BJ (cell line): Measurements from ENCODE around the gene STAP1. TPM values are rescaled to one million over a fixed set of nuclear protein-coding genes. Genes with fewer than 3 reads are reported as not detected.

Experiments
- CTCF ChIA-PET: fragments of 350-600 bp; formaldehyde crosslinking; extraction: SDS; loops from one replicate; lab custom pipeline; 2021; ENCODE audit warnings: antibody characterized with exemption, inconsistent platforms; lab: Yijun Ruan, JAX
- POLR2A ChIA-PET: fragments of 300-600 bp; sonication (Branson Sonifier 250); formaldehyde crosslinking; extraction: SDS; loops from one replicate; lab custom pipeline; 2021; ENCODE audit warnings: antibody characterized with exemption; lab: Charles Lee
- DNase-seq: peaks from one replicate; pipeline ENCODE4 v3.0.0-alpha.2; 2011; ENCODE audit warnings: low read depth
- H3K27me3 ChIP-seq: 2 replicates; pipeline ENCODE4 v1.6.0; 2011; ENCODE audit warnings: low read length; ENCODE audit not compliant: control insufficient read depth, insufficient read depth
- H3K36me3 ChIP-seq: 2 replicates; pipeline ENCODE4 v1.5.1; 2011; ENCODE audit warnings: low read length; ENCODE audit not compliant: control insufficient read depth, insufficient read depth
- H3K4me3 ChIP-seq: 2 replicates; pipeline ENCODE4 v1.5.1; 2011; ENCODE audit warnings: low read depth, mild to moderate bottlenecking, control low read depth, low read length
- CTCF ChIP-seq: IDR thresholded peaks from 2 replicates; pipeline ENCODE4 v1.5.1; 2011; ENCODE audit warnings: low read depth, mild to moderate bottlenecking, control low read depth, inconsistent platforms, low read length, moderate library complexity; ENCODE audit not compliant: insufficient read depth
- polyA plus RNA-seq: library from polyadenylated mRNA; depleted of rRNA; stranded (reverse); fragments of >200 nt; gene quantifications from 2 replicates; pipeline ENCODE4 v1.2.3, GENCODE V29; 2011

STAP1 gene
- polyA plus RNA-seq, 1 experiment, result not detected

- Histone ChIP-seq H3K27me3 (no peaks in the 10 kb centered on the region), H3K36me3 (no peaks in the 10 kb centered on the region), H3K4me3 (no peak overlapping the region)
- TF ChIP-seq CTCF, result no peak
- ChIA-PET POLR2A (no interaction called here), CTCF (no interaction called here)
- DNase-seq, result no peak
These were observed 22.1 kb downstream of the STAP1 start for GRCh38 chr4:67580577-67580976.

GRCh38 chr4:67581208-67581857 lies 22.8 kb downstream of the STAP1 start:
- ChIA-PET POLR2A (no interaction called here), CTCF (no interaction called here)
- Histone ChIP-seq H3K36me3 (no peaks in the 10 kb centered on the region), H3K4me3 (no peak overlapping the region), H3K27me3 (no peaks in the 10 kb centered on the region)
- no peak for TF ChIP-seq CTCF
- DNase-seq, result no peak

GRCh38 chr4:67581913-67582312 lies 23.4 kb downstream of the STAP1 start:
- no peak overlapping the region for H3K4me3 ChIP-seq
- ChIA-PET POLR2A (no interaction called here), CTCF (no interaction called here)
- no peaks in the 10 kb centered on the region for H3K36me3 ChIP-seq
- no peak for DNase-seq
- no peak for TF ChIP-seq CTCF
- H3K27me3 ChIP-seq, result no peaks in the 10 kb centered on the region

GRCh38 chr4:67584496-67584895 lies 26.0 kb downstream of the STAP1 start:
- no peak for DNase-seq
- Histone ChIP-seq H3K36me3 (no peaks in the 10 kb centered on the region), H3K4me3 (no peak overlapping the region), H3K27me3 (no peaks in the 10 kb centered on the region)
- CTCF ChIA-PET, result no interaction called here
- TF ChIP-seq CTCF, result no peak
- POLR2A ChIA-PET, result no interaction called here

GRCh38 chr4:67587156-67587555 lies 28.6 kb downstream of the STAP1 start:
- ChIA-PET CTCF (no interaction called here), POLR2A (no interaction called here)
- no peaks in the 10 kb centered on the region for H3K27me3 ChIP-seq
- TF ChIP-seq CTCF, result no peak
- H3K4me3 ChIP-seq, result no peak overlapping the region
- no peak for DNase-seq
- H3K36me3 ChIP-seq, result no peaks in the 10 kb centered on the region
